DMS114 treated with DMSO at 0.1 percent for 48 hours (cell line): ENCODE measurements around the gene IQSEC3.
"Not testable (repeated sequence)": the region's sequence is repeated elsewhere in the genome, so short reads cannot be mapped to it uniquely, and the experiment has no call there.

Experiments used
- DNase-seq: peaks from one replicate; lab custom pipeline; 2025; ENCODE audit not compliant: unreplicated experiment; lab: John Stamatoyannopoulos, UW

IQSEC3 gene

DNA sequence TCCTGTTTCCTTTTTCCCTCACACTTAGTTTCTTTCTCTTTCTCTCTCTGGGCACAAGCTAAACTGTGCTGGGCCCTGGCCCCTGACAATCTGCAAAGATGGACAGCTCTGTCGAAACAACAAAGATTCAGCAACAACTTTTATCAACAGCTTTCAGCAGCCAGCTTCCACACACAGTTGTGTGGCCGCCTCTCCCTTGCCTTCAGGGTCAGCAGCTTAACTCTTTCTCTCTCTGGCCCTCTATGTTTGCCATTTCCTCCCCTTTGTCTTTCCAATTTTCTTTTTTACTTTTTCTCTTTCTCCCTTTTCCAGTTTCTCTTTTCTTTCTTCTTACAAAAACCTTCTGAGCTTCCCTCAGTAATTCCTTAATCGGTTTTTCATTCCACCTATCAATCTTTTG is 43.3 kb downstream of the IQSEC3 start:
- DNase-seq: no peak

DNA sequence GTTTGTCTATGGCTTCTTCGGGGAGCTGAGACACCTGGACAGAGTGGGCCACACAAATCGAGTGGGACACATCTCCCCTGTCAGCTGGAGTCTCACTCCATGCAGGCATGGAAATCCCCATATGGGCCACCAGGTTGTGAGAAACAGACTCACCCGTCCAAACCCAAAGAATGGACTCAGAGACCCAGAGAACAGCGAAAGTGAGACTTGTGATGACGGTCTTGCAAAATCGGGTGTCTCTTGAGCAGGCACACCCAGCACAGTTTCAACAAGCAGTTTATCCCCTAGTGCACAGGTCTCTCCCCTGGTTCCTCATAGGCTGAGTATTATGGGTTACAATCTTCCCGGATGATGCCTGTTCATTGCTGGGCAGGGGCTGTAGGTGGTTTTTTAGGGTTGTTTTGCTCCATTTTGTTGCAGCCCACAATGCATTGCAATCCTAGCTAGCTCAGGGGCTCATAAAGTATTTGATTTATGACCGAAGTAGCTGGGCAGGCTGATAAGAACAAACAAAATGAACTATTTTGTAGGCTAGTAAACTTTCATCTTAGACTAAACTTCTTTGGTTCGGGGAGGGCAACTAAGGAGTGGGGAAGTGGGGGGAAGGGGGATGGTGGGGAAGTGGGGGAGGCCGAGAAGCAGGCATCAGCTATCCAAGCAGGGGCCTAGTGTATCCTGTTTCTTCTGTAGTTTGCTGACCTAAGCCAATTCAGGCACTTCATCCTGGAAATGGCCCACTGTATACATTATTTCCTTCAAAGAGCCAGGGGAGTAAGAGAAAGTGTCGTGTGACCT is 45.3 kb downstream of the IQSEC3 start:
- DNase-seq: no peak

DNA sequence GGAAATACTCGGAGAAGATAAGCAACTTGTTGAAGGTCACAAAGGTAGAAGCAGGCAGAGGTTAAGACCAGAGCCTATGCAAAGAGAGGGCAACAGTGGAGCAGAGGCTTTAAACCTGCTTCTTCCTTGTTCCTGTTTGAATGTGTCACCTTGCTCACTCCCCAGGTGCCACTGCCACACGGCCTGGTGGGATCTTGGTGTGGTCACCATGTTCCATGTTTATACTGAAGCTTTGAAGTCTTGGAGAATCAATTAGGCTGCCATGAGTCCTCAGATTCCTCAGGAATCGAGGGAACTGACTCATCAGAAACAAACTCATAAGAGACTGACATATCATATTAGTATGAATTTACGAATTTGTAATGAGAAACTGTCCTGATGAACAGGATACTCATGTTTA is 46.8 kb downstream of the IQSEC3 start:
- DNase-seq: no peak

DNA sequence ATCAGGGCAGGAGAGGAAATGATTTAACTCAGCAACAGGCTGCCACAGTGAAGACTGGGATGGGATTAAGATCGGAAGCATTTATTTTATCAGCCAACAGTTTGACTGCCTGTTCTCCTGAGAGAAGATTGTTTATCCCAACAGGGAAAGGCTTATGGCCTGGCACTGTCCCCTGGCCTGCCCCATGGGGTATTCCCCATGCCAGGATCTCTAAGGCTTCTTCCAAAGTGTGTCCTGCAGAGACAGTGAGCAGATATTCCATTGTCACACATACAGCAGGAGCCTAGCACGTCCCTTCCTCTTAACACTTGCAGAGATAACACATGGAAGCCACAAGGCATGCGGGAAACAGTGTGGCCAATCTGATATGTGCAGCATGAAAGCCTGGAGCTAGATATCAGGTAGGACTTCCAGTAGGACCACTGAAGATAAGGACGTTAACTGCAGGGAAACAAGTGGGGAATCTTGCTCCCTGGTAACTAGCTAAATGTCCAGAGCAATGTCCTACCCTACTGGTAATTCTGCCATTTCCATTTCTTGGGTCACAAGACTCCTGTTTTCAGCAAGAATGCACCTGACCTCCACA is 48.2 kb downstream of the IQSEC3 start:
- no peak for DNase-seq

DNA sequence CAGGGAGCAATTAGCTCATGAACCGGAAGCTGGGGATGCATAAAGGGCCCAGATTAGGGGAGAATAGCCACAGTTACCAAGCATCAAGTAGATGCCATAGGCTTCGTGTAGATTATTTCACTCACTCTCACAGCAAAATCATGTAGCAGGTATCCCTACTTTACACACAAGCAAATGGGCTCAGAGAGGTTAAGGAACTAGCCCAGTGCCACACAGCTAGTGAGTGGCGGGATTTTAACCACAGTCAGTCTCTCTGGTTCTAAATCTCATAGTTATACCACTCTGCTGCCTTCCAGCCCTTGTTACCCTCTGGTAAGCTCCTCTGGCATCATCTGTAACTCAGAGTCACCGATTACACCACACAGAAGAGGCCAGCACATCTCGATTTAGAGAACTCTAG is 49.0 kb downstream of the IQSEC3 start:
- DNase-seq: no peak

DNA sequence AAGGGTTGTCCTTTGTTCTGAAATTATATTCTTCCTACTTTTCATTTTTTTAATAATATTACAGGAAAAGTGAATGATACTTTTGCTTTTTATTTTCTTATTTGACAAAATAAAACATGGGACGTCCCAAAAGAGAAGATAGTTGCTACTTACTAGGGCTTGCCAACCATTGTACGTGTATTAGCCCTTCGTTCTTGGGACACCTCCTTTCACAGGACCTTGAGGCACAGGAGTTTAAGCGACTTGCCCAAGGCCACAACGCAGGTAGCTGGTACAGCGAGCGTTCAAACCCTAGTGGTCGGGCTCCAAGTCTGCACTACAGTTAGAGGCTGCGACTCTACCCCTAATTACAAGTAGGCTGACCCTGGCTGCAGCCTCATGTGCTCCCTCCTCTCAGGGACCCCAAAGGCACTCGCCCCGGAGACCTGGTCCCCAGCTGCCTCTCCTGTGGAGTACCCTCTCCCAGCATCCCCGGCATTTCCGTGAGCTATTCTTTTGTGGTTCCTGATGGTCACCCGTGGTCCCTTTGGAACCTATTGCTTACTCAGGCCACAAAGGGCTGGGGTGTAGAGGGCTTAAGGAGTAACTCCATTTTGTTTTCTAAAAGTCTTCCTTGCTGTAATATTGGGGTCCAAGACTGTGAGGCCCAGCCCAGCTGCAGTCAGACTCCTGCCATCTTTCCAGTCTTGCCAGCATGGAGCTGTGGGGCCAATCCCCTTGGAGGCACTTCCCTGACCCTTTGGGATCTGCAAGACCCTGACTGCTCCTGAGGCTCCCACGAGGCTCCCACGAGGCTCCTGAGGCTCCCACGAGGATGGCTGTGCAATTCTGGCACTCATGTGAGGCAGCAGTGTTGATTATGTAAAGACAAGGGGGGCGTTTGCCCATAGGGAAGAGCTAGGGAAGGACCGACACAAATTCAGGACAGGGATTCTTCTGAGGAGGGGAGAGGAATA is 49.7 kb downstream of the IQSEC3 start:
- no peak for DNase-seq

DNA sequence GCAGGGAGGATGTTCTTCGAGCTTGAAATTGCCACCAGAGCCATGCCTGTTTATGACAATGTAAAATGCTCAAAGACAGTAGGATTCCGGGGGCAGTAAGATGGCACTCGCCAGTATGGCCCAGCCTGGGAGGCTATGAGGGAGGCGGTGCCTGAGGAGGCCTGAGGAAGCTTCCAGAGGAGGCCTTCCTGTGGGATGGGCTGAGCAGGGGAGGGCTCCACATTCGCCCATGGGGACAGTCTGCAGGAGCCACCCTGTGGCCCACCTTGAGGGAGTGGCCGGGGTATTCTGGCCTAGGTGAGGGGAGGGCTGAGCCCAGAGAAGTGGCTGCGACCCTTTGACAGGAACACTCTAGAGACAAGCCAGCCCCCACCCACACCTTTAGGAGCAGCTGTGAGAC is 50.7 kb downstream of the IQSEC3 start:
- no peak for DNase-seq

DNA sequence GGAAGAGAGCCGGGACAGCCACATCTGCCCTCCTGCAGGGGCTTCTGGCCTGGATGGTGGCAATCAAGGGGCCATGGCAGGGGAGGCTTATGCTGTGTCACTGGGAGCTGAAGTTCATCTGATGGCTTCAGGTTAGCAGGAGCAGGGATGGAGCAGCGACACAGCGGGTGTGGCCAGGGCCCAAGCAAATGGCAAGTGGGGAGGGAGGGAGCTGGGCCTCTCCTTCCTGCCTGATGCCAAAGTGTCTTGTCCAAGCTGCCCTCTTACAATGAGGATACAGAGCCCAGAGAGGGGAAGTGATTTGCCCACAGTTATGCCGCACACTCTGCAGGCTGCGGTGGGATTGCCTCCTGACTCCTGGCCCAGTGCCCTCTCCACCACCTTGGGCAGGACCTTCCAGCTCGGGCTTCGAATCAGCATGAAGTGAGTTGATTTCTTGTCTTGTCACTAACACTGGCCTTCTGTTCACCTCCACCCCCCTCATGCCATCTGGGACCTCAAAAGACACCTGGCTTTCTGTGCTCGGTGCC is 51.3 kb downstream of the IQSEC3 start:
- no peak for DNase-seq

DNA sequence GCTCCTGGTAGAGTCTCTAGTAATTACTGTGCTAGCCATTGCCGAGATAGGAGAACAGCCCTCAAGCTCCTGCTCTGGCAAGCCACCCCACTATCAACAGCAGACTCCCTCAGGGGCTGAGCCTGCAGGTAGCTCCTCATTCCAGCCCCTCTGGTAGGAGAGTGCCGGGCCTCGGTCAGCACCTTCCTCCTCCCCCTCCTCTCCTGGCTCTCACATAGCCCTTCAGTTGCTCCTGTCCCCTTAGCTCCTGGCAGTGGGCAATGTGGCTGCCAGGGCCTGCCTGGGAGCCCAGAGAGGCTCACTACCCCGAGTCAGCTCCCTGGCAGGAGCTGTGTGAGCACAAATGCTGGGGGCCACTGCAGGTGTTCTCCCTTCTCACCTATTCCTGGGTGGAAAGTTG is 52.0 kb downstream of the IQSEC3 start:
- no peak for DNase-seq

DNA sequence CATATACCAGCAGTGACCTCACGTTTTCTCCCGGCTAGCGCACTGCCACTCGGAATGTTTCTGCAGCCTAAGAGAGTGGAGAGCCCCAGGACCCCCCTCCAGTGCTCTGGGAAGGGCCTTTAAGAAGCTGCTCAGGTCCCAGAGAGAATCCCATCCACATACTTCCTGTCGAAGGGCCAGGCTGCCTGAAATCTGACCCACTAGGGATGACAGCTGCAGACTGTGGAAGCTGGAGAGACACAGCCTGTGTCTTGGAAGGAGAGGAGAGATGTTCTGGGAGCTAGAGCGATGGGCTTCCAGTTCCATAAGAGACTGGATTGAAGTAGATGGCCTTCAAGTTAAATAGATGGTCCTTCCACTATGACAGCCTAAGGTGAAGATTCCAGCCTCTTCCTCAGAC is 54.4 kb downstream of the IQSEC3 start:
- no peak for DNase-seq

DNA sequence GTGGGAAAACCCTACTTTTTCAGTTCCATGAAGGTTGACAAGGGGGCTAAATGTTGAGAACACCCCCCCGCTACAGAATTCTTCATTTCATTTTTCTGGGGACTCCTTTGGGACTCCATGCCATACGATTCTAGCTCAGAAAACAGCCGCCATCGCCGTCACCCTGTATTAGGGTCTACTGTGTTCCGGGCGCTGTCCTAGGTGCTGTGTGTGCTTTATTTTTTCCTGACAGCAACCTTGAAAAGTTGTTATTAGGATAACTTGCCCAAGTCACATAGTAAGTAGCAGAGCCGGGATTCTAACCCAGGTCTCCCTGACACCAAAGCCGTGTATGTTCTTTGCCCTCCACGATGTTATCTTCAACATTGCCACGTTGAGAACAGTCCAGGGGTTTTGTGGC is 55.1 kb downstream of the IQSEC3 start:
- no peak for DNase-seq

DNA sequence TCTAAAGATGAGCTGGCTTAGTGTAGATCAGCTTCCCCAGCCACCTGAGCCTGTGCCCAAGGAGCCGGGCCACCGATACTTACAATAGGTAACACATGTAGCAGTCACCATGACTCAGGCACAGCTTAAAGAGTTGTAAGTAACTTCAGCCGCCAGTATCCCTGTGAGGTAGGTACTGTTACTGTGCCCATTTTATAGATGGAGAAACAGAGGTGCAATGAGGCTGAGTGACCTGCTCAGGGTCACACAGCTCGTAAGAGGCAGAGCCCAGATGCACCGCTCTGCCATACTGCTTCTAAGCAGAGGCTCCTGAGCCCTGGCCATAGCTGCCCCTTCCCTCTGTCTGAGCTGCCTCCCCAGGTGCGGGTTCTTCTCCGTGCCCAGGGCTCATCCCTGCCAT is 58.5 kb downstream of the IQSEC3 start:
- DNase-seq: no peak

DNA sequence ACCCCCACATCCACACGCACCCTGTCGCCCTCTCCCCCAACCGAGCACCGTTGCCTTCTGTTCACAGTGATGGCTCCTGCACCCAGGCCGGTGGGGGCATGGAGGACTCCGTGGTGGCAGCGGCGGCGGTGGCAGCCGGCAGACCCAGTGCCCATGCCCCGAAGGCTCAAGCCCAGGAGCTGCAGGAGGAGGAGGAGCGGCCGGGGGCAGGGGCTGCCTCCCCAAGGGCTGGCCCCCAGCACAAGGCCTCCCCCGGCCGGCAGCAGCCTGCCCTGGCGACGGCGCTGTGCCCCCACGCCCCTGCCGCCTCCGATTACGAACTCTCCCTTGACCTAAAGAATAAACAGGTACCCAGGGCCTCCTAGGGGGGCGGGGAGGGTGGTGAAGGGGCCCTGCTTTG is 59.0 kb downstream of the IQSEC3 start:
- no peak for DNase-seq

DNA sequence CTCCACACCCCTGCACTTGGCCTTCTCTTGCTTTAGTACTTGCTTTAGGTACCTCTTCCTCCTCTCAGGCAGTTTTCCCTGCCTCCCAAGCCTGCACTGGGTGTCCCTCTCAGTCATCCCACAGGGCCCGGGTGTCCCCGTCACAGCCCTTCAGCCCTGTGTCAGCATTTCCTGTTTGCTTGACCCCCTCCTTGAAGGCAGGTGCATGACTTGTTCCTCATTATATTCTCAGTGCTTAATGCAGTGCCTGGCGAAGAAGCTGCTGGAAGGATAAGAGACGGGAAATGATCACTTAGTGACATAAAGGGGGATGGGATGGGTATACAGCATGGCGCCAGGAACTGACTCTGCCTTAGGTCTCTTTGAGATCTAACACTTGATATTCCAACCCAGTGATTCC is 61.5 kb downstream of the IQSEC3 start:
- DNase-seq: no peak

DNA sequence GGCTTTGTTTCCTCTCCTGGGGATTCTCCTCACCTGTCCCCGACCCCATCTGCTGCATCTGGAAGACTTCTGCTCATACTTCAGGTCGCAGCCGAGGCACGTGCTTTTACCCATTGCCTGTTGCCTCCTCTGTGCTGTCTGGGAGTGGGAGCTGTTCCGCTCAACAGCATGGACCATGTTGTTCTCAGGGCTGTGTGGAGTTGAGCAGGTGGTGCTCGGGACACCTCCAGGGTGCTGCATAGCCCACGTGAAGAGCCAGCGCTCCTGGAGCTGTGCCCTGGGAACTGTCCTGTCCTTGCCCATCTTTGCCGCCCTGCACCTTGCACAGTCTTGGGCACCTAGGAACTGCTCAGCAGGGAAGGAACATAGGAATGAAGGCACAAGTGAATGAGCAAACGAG is 62.4 kb downstream of the IQSEC3 start:
- no peak for DNase-seq

DNA sequence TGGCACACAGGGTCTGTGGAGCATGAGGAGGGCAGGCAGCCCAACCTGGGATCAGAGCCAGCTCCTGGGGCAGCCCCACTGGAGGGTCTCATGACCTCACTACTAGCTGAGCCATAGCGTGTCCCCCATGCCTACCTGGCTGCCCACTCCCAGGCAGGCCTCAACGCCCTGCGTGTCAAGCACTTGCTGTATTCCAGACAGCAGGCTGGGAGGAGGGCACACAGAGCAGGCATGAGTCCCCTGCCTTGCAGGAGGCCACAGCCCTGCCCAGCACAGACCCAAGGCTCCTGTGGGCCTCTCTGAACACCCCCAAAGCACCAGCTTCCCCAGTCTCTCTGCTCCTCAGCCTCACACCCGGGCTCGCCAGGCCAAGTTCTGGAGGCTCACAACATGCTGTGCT is 64.0 kb downstream of the IQSEC3 start:
- DNase-seq: no peak

DNA sequence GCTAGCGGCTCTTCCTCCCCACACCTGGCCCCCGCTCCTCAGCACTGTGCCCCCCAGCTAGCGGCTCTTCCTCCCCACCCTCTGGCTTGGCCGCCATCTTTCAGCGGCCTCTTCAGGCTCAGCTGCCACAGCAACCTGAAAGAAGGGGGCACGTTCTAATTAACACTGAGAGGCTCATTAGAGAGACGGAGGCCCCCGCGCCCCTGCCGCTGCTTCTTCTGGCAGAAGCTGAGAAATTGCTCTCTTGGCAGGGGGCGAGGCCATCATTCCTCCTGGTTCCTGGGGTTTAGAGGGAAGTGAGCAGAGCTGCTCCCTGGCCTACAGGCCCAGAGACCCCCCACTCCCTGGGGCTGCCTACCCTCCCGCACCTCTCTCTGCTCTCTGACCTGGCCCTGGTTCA is 64.4 kb downstream of the IQSEC3 start:
- no peak for DNase-seq

DNA sequence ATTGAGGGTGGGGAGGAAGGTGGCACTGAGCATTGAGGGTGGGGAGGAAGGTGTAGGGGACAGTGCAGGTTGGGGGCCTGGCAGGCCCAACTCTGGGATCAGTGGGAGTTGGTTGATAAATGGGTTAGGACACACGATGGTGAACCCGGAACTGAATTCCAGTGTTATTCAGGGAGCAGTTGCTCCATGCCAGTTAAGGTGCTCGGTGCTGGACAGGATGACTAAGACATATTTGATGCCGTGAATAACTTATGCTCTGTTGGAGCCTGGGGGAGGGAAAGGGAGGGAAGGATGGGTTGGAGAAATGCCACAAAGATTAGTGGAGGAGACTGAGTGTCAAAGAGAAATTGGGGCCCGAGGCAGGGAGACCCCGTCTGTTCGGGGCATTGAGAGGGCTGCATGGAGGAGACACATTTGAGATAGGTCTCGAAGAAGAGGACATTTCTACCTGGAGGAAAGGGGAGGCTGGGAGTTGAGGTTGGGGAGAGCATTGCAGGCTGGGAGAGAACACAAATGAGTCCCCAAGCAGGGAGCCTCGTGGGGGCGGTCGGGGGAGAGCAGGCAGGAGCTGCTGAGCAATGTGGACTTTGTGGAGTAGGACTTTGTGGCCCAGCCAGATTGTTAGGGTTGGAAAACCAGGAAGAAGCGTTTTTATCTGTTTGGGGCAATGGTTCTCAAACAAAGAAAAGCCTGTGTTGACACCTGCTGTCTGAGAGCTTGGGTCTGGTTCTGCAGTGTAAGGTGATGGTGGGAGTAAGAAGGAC is 65.3 kb downstream of the IQSEC3 start:
- no peak for DNase-seq

DNA sequence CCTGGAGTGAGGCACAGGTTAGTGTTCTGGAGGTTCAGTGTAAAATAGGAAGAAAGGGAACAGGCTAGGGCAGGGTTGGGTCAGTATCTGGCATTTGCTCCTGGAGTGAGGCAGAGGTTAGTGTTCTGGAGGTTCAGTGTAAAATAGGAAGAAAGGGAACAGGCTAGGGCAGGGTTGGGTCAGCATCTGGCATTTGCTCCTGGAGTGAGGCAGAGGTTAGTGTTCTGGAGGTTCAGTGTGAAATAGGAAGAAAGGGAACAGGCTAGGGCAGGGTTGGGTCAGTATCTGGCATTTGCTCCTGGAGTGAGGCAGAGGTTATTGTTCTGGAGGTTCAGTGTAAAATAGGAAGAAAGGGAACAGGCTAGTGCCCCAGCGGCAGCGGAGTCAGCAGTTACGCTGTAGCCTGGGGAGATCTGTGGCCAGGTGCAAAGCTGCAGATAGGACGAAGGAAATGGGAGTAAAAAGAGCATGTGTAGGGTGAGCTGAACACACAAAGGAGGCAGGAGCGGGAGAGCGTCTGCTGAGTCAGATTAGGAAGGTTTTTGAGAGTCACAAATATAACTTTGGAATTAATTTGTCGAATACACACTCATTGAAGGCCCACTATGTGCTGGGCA is 67.2 kb downstream of the IQSEC3 start:
- DNase-seq: not testable (repeated sequence)

DNA sequence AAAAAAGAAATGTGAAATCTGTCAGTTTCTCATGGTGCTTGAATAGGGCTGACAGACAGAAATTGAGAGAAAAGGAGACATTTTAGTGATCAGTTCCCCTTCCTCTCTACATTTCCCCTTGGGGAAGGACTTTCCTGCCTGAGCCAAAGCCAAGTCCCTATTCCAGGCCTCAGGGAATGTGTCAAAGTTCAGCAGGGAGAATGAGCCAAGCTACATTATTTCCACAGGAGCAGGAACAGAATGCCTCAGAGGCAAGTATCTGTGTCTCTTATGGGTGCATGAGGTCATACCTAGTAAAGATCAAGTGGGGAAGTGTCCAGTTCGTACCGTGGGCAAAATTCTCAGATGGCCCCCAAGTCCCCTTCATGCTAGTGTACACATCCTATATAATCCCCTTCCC is 68.6 kb downstream of the IQSEC3 start:
- no peak for DNase-seq
